Keratinocyte (primary cell): ENCODE measurements around the gene VAT1L. TPM values are rescaled to one million over a fixed set of nuclear protein-coding genes. Genes with fewer than 3 reads are reported as not detected.

Source experiments
- DNase-seq: peaks from one replicate; pipeline ENCODE4 v3.0.0-alpha.2; 2011; ENCODE audit warnings: low read depth, missing footprints, low spot score
- FAIRE-seq: peaks from 2 replicates; lab custom pipeline; 2011; peaks lifted over from hg19 to GRCh38; lab: Jason Lieb, UNC
- H2AFZ ChIP-seq: 2 replicates; pipeline ENCODE4 v1.6.0; 2012; ENCODE audit warnings: low read length, control low read depth, inconsistent platforms; ENCODE audit not compliant: control insufficient read depth
- H3K27ac ChIP-seq: 2 replicates; pipeline ENCODE4 v1.5.1; 2011; ENCODE audit warnings: low read length; ENCODE audit not compliant: control insufficient read depth, insufficient read depth
- H3K27me3 ChIP-seq: 3 replicates; pipeline ENCODE4 v1.6.0; 2011; ENCODE audit warnings: low read length; ENCODE audit not compliant: control insufficient read depth, insufficient read depth; ENCODE audit errors: extremely low read depth
- H3K36me3 ChIP-seq, 2 experiments: 2 replicates in 1 of 2; 3 replicates in 1 of 2; pipeline ENCODE4 v1.5.1; 2011; ENCODE audit warnings: low read length in 2 of 2, mild to moderate bottlenecking in 1 of 2; ENCODE audit not compliant: control insufficient read depth in 2 of 2, insufficient read depth in 2 of 2; ENCODE audit errors: extremely low read depth in 1 of 2
- H3K4me1 ChIP-seq: 3 replicates; pipeline ENCODE4 v1.5.1; 2011; ENCODE audit warnings: low read length; ENCODE audit not compliant: control insufficient read depth, insufficient read depth; ENCODE audit errors: extremely low read depth
- H3K4me2 ChIP-seq: 3 replicates; pipeline ENCODE4 v1.6.0; 2011; ENCODE audit warnings: low read depth, low read length; ENCODE audit not compliant: control insufficient read depth, insufficient read depth; ENCODE audit errors: extremely low read depth
- H3K4me3 ChIP-seq, 3 experiments: fragments of 200-600 bp in 1 of 3; sonication (generic) in 1 of 3; 2 replicates in 2 of 3; 3 replicates in 1 of 3; pipeline ENCODE4 v1.5.1; 2011 to 2016; ENCODE audit warnings: low read length in 3 of 3, mild to moderate bottlenecking in 3 of 3, control low read depth in 2 of 3, inconsistent platforms in 1 of 3, low read depth in 1 of 3, mixed read lengths in 1 of 3, mixed run types in 1 of 3, moderate library complexity in 1 of 3; ENCODE audit not compliant: control insufficient read depth in 2 of 3, insufficient read depth in 2 of 3; ENCODE audit errors: extremely low read depth in 1 of 3
- H3K79me2 ChIP-seq: 2 replicates; pipeline ENCODE4 v1.6.0; 2012; ENCODE audit warnings: low read length; ENCODE audit not compliant: control insufficient read depth, insufficient read depth
- H3K9ac ChIP-seq: 3 replicates; pipeline ENCODE4 v1.6.0; 2011; ENCODE audit warnings: low read length; ENCODE audit not compliant: control insufficient read depth, insufficient read depth; ENCODE audit errors: extremely low read depth
- H3K9me1 ChIP-seq: 3 replicates; pipeline ENCODE4 v1.6.0; 2011; ENCODE audit warnings: low read length; ENCODE audit not compliant: control insufficient read depth, insufficient read depth; ENCODE audit errors: extremely low read depth
- H3K9me3 ChIP-seq: 2 replicates; pipeline ENCODE4 v1.5.1; 2012; ENCODE audit warnings: low read depth, low read length; ENCODE audit not compliant: control insufficient read depth
- H4K20me1 ChIP-seq: 3 replicates; pipeline ENCODE4 v1.6.0; 2011; ENCODE audit warnings: low read length; ENCODE audit not compliant: control insufficient read depth, insufficient read depth; ENCODE audit errors: extremely low read depth
- EZH2 ChIP-seq: IDR thresholded peaks from one replicate; pipeline ENCODE4 v1.6.1; 2012; ENCODE audit warnings: inconsistent platforms, mild to moderate bottlenecking, low read length, moderate library complexity
- dilution Hi-C: fragments of 300-500 bp; cut with MboI; formaldehyde crosslinking; loops from one replicate; pipeline ENCODE4 v1.7.0; 2020; ENCODE audit warnings: low sequenced_read_pairs; ENCODE audit not compliant: extremely low pct_ligation_motif_present
- polyA plus RNA-seq, 5 experiments: library from polyadenylated mRNA; depleted of rRNA in 3 of 5; stranded (reverse) in 3 of 5; stranded (forward) in 1 of 5; unstranded in 1 of 5; fragments of >200 nt; gene quantifications; 1 replicate in 1 of 5; 2 replicates in 3 of 5; 3 replicates in 1 of 5; pipeline versions ENCODE4 v1.2.1 to v1.2.3, GENCODE V29; 2011 to 2012; ENCODE audit warnings: missing spikeins in 2 of 5, low read depth in 1 of 5, low replicate concordance in 1 of 5
- TF ChIP-seq, protein P1 (sequence below), 3 experiments: IDR thresholded peaks in 1 of 3; conservative IDR thresholded peaks in 1 of 3; optimal IDR thresholded peaks in 1 of 3; 2 replicates in 2 of 3; 3 replicates in 1 of 3; pipeline versions ENCODE3 to v1.5.1; 2011; ENCODE audit warnings: low read length in 3 of 3, mild to moderate bottlenecking in 3 of 3, moderate library complexity in 2 of 3, control low read depth in 1 of 3, inconsistent platforms in 1 of 3; ENCODE audit not compliant: insufficient read depth in 2 of 3; ENCODE audit errors: extremely low read depth in 1 of 3

VAT1L gene
- polyA plus RNA-seq, 1 donor (not counting 4 experiments of a cell fraction or from before 2014, with no cell fraction given), result not detected

DNA sequence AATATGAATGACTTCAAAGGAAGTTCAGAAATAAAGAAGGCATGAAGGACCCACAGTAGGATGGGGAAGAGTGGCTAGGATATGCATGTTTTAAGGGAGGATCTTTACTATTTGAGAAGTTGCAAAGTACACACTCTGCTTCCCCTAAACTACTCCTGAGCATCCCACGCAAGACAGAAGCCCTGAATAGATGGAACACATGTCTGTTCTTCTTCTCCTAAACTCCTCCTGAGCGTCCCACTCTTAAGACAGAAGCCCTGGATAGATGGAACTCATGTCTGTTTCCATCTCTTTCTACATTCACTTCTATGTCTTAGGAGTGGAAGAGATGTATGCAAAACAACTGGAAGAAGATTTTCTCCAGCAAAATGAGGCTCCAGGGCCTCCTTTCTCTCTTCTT lies 88.4 kb downstream of the VAT1L start:
- no peaks in the 10 kb centered on the region for H3K9me3 ChIP-seq
- H2AFZ ChIP-seq, result no peak overlapping the region
- no peaks in the 10 kb centered on the region for H3K4me1 ChIP-seq
- no peaks in the 10 kb centered on the region for H3K79me2 ChIP-seq
- dilution Hi-C loops, result no loop called here
- no peak for FAIRE-seq
- no peak overlapping the region for H3K27ac ChIP-seq
- no peaks in the 10 kb centered on the region for H3K9me1 ChIP-seq
- H3K27me3 ChIP-seq, result no peaks in the 10 kb centered on the region
- no peak overlapping the region for H3K4me2 ChIP-seq
- no peak for TF ChIP-seq EZH2
- TF ChIP-seq, protein P1, sequence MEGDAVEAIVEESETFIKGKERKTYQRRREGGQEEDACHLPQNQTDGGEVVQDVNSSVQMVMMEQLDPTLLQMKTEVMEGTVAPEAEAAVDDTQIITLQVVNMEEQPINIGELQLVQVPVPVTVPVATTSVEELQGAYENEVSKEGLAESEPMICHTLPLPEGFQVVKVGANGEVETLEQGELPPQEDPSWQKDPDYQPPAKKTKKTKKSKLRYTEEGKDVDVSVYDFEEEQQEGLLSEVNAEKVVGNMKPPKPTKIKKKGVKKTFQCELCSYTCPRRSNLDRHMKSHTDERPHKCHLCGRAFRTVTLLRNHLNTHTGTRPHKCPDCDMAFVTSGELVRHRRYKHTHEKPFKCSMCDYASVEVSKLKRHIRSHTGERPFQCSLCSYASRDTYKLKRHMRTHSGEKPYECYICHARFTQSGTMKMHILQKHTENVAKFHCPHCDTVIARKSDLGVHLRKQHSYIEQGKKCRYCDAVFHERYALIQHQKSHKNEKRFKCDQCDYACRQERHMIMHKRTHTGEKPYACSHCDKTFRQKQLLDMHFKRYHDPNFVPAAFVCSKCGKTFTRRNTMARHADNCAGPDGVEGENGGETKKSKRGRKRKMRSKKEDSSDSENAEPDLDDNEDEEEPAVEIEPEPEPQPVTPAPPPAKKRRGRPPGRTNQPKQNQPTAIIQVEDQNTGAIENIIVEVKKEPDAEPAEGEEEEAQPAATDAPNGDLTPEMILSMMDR (optimal IDR thresholded peaks at IDR 0.05 in 1 of 3, IDR thresholded peaks at IDR 0.05 in 1 of 3, conservative IDR thresholded peaks at IDR 0.05 in 1 of 3; ENCODE audit: extremely low read depth in 1 of 3, insufficient read depth in 2 of 3, low read length in 3 of 3), result no peak
- H3K4me3 ChIP-seq, result no peak overlapping the region
- H3K9ac ChIP-seq, result no peak overlapping the region
- H4K20me1 ChIP-seq, result no peaks in the 10 kb centered on the region
- no peak for DNase-seq
- no peaks in the 10 kb centered on the region for H3K36me3 ChIP-seq

DNA sequence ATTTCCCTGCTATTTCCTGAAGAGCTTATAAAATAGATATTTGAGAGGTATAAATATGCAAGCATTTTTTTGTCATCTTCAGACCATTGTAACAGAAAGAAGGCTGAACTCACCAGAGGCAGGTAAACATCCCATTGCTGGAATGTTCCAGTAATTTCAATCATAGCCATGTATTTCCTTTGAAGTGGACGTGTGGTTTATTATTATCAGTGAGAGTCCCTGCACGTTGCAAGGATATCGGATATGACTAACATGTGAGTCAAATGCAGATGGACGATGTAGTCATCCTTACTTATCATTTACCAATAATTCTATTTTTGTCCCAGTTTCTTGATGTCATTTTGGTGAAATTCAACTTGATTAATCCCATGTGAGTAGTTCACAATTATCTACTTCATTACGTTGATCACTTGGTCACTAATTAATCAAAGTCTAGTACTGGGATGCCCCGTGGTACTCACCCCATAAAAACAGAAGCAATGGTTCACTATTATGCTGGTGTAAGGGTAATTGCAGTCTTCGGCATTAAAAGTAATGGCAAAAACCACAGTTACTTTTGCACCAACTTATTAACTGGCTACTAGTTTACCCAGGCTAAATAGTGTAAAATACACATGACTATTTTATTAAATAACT lies 89.5 kb downstream of the VAT1L start:
- no peaks in the 10 kb centered on the region for H3K4me1 ChIP-seq
- no peaks in the 10 kb centered on the region for H3K79me2 ChIP-seq
- no peak overlapping the region for H3K4me3 ChIP-seq
- H3K4me2 ChIP-seq, result no peak overlapping the region
- no peak overlapping the region for H3K9ac ChIP-seq
- dilution Hi-C loops, result no loop called here
- no peaks in the 10 kb centered on the region for H4K20me1 ChIP-seq
- H2AFZ ChIP-seq, result no peak overlapping the region
- H3K36me3 ChIP-seq, result no peaks in the 10 kb centered on the region
- FAIRE-seq (no peak), DNase-seq (no peak)
- TF ChIP-seq, protein P1 (optimal IDR thresholded peaks at IDR 0.05 in 1 of 3, IDR thresholded peaks at IDR 0.05 in 1 of 3, conservative IDR thresholded peaks at IDR 0.05 in 1 of 3; ENCODE audit: extremely low read depth in 1 of 3, insufficient read depth in 2 of 3, low read length in 3 of 3), result no peak
- no peak for TF ChIP-seq EZH2
- no peaks in the 10 kb centered on the region for H3K27me3 ChIP-seq
- H3K9me3 ChIP-seq, result no peaks in the 10 kb centered on the region
- no peaks in the 10 kb centered on the region for H3K9me1 ChIP-seq
- H3K27ac ChIP-seq, result no peak overlapping the region
